Measurements from ENCODE around the gene OLFML2B.

Gene OLFML2B

DNA sequence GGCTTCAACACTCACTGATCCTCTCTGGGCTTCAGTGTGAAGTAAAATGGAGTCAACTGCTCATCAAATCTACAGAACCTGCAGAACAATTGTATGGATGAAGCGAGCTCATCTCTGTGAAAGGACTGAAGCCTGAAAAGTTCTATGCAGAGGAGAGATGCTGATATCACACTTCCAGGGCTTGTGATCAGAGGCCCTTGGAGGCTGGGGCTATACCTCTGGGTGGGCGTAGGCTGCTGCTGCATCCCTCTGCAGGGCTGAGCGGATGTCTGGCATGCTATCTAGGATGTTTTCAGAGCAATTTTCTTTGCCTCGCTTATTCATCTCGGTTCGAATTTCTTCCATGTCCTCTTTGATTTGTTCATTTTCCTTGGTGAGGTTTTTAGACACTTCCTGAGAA, 17.6 kb downstream of the OLFML2B start:
- Histone ChIP-seq H3K4me2 (ENCODE audit: low read length) (no peak overlapping the region), H3K4me3 (ENCODE audit: low read length) (no peak overlapping the region), H3K9me3 (ENCODE audit: control insufficient read depth, insufficient read depth, low read length) (no peaks in the 10 kb centered on the region), H3K9me2 (replicated peaks; ENCODE audit: control insufficient read depth, low read length) (no peaks in the 10 kb centered on the region), H3K27me3 (ENCODE audit: control insufficient read depth, low read length) (peaks cover 2% of the 10 kb centered on the region; the same call in 1 of the 2 replicates), H3F3A (ENCODE audit: control insufficient read depth, insufficient read depth) (no peaks in the 10 kb centered on the region), H3K4me1 (ENCODE audit: control insufficient read depth, low read length) (no peaks in the 10 kb centered on the region), H4K20me1 (ENCODE audit: control insufficient read depth, insufficient read depth, low read depth, low read length) (no peaks in the 10 kb centered on the region), H3K27ac (ENCODE audit: low read depth, low read length) (no peak overlapping the region), H3K79me2 (ENCODE audit: control insufficient read depth, low read length) (no peaks in the 10 kb centered on the region), H3K36me3 (ENCODE audit: control insufficient read depth, low read length) (no peaks in the 10 kb centered on the region)
- TF ChIP-seq, protein P1, sequence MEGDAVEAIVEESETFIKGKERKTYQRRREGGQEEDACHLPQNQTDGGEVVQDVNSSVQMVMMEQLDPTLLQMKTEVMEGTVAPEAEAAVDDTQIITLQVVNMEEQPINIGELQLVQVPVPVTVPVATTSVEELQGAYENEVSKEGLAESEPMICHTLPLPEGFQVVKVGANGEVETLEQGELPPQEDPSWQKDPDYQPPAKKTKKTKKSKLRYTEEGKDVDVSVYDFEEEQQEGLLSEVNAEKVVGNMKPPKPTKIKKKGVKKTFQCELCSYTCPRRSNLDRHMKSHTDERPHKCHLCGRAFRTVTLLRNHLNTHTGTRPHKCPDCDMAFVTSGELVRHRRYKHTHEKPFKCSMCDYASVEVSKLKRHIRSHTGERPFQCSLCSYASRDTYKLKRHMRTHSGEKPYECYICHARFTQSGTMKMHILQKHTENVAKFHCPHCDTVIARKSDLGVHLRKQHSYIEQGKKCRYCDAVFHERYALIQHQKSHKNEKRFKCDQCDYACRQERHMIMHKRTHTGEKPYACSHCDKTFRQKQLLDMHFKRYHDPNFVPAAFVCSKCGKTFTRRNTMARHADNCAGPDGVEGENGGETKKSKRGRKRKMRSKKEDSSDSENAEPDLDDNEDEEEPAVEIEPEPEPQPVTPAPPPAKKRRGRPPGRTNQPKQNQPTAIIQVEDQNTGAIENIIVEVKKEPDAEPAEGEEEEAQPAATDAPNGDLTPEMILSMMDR (IDR thresholded peaks at IDR 0.05; ENCODE audit: low read depth, low read length, poor library complexity, severe bottlenecking), result no peak
- no peak for TF ChIP-seq EZH2phosphoT487 (IDR thresholded peaks at IDR 0.05; ENCODE audit: borderline replicate concordance, low read length)

DNA sequence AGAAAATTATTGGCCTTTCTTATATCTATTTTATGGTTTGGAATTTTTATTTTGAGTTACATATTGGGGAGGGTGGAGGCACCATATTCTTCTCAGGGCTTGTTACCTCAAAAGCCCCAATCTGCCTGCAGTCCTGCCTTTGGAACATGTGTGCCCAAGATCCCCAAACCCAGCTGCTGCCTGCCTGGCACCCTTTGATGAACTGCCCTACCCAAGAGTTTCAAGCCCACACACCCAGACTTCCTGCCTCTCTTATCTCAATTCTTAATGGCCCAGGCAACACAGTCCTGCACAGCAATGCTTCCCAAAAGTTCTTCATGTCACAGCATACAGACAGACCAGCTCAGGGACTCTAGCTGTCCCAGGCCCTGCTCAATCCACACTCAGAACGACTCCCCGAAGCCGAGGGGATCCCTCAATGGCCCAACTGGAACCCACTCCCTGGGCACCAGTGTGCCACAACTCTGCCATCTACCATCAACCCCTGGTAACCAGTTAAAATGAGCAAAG, 19.2 kb downstream of the OLFML2B start:
- Histone ChIP-seq H3K9me2 (replicated peaks; ENCODE audit: control insufficient read depth, low read length) (no peaks in the 10 kb centered on the region), H4K20me1 (ENCODE audit: control insufficient read depth, insufficient read depth, low read depth, low read length) (no peaks in the 10 kb centered on the region), H3K36me3 (ENCODE audit: control insufficient read depth, low read length) (no peaks in the 10 kb centered on the region), H3K4me3 (ENCODE audit: low read length) (no peak overlapping the region), H3K79me2 (ENCODE audit: control insufficient read depth, low read length) (no peaks in the 10 kb centered on the region), H3K9me3 (ENCODE audit: control insufficient read depth, insufficient read depth, low read length) (no peaks in the 10 kb centered on the region), H3K4me2 (ENCODE audit: low read length) (no peak overlapping the region), H3K27ac (ENCODE audit: low read depth, low read length) (no peak overlapping the region), H3F3A (ENCODE audit: control insufficient read depth, insufficient read depth) (no peaks in the 10 kb centered on the region), H3K4me1 (ENCODE audit: control insufficient read depth, low read length) (no peaks in the 10 kb centered on the region), H3K27me3 (ENCODE audit: control insufficient read depth, low read length) (peaks cover 2% of the 10 kb centered on the region; the same call in 1 of the 2 replicates)
- TF ChIP-seq, protein P1 (IDR thresholded peaks at IDR 0.05; ENCODE audit: low read depth, low read length, poor library complexity, severe bottlenecking), result no peak
- no peak for TF ChIP-seq EZH2phosphoT487 (IDR thresholded peaks at IDR 0.05; ENCODE audit: borderline replicate concordance, low read length)

DNA sequence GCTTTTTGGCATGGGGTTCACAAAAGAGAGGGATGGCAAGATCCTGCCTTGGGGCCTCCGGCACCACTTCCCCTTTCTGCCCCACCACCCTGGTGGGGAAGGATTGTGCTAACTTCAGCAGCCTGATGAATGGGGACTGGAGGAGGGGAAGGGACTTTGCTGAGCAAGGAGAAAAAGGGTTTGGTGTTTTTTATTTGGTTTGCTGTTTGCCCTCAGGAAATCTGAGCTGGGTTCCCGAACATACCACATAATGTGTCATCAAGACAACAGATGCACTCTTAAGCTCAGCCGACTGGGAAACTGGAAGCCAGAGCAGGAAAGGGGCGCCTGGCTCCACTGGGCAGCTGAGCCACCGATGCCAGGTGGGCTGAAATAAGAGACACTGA, 19.8 kb downstream of the OLFML2B start:
- no peak overlapping the region for H3K27ac ChIP-seq (ENCODE audit: low read depth, low read length)
- peaks cover 2% of the 10 kb centered on the region; the same call in 1 of the 2 replicates for H3K27me3 ChIP-seq (ENCODE audit: control insufficient read depth, low read length)
- no peaks in the 10 kb centered on the region for H4K20me1 ChIP-seq (ENCODE audit: control insufficient read depth, insufficient read depth, low read depth, low read length)
- H3K4me1 ChIP-seq (ENCODE audit: control insufficient read depth, low read length), result no peaks in the 10 kb centered on the region
- no peaks in the 10 kb centered on the region for H3K79me2 ChIP-seq (ENCODE audit: control insufficient read depth, low read length)
- H3F3A ChIP-seq (ENCODE audit: control insufficient read depth, insufficient read depth), result no peaks in the 10 kb centered on the region
- no peaks in the 10 kb centered on the region for H3K9me2 ChIP-seq (replicated peaks; ENCODE audit: control insufficient read depth, low read length)
- H3K4me2 ChIP-seq (ENCODE audit: low read length), result no peak overlapping the region
- no peaks in the 10 kb centered on the region for H3K9me3 ChIP-seq (ENCODE audit: control insufficient read depth, insufficient read depth, low read length)
- no peak overlapping the region for H3K4me3 ChIP-seq (ENCODE audit: low read length)
- H3K36me3 ChIP-seq (ENCODE audit: control insufficient read depth, low read length), result no peaks in the 10 kb centered on the region
- TF ChIP-seq, protein P1 (IDR thresholded peaks at IDR 0.05; ENCODE audit: low read depth, low read length, poor library complexity, severe bottlenecking), result no peak
- no peak for TF ChIP-seq EZH2phosphoT487 (IDR thresholded peaks at IDR 0.05; ENCODE audit: borderline replicate concordance, low read length)
